ENCODE results near the gene MAML3. TPM values are rescaled to one million over a fixed set of nuclear protein-coding genes. Genes with fewer than 3 reads are reported as not detected.

The MAML3 gene
- total and polyA plus RNA-seq, 2 of the 13 experiments (the other 11 are each of a cell fraction or from before 2014, with no cell fraction given) = 0.05 to 0.13 TPM

DNA sequence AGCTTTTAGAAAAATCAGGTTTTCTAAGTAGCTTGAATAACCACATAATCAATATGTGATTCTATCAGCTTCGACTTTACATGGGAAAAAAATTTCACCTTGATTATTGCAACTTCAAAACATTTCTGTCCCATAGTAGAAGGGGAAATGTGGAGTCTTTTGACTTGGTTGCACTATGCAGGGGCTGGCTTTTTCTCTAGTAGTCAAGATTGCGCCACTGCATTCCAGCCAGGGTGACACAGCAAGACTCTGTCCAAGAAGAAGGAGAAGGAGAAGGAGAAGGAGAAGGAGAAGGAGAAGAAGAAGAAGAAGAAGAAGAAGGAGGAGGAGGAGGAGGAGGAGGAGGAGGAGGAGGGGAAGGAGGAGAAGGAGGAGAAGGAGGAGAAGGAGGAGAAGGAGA lies 84.9 kb downstream of the MAML3 start (continued):
- TF ChIP-seq, protein P1, sequence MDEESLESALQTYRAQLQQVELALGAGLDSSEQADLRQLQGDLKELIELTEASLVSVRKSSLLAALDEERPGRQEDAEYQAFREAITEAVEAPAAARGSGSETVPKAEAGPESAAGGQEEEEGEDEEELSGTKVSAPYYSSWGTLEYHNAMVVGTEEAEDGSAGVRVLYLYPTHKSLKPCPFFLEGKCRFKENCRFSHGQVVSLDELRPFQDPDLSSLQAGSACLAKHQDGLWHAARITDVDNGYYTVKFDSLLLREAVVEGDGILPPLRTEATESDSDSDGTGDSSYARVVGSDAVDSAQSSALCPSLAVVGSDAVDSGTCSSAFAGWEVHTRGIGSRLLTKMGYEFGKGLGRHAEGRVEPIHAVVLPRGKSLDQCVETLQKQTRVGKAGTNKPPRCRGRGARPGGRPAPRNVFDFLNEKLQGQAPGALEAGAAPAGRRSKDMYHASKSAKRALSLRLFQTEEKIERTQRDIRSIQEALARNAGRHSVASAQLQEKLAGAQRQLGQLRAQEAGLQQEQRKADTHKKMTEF (CRISPR knock-in tag; IDR thresholded peaks at IDR 0.05) = no peak

DNA sequence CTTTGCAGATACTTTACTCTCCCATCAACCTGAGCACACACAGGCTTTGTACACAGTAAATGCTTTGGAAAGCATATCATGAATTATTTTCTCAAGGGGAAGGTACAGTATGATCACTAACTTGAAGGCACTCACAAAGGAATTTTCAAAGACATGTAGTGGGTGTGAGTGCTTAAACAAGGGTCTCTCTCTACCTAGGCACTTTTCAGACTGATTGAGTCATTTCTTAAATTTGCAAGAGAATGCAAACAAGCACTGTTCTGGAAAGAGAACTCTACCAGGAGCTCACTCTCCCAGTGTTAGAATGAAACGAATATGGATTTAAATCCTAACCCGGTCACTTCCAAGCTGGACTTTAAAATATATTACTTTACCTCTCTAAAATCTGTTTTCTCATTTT lies 85.7 kb downstream of the MAML3 start:
- WGBS (ENCODE audit: low lambda C conversion rate) = 21% methylated on average over 2 of the region's 2 CpGs
- no peaks in the 10 kb centered on the region for H3K79me2 ChIP-seq (ENCODE audit: insufficient read depth, low read length)
- FAIRE-seq (no peak), DNase-seq (ENCODE audit: low spot score) (no peak), ATAC-seq (no peak)
- H2AFZ ChIP-seq (ENCODE audit: low read length) = no peak overlapping the region
- BruUV-seq (replicated peaks) = no TSS peak
- no peaks in the 10 kb centered on the region for H3K4me1 ChIP-seq (ENCODE audit: insufficient read depth, low read length)
- intact Hi-C loops (cut with micrococcal nuclease; ENCODE audit: unreplicated experiment) (no loop called here), in situ Hi-C loops (cut with HindIII; ENCODE audit: extremely low pct_ligation_motif_present, low pct_unique_long_range_greater_than_20kb) (no loop called here)
- POLR2A ChIA-PET = no interaction called here
- H3K4me2 ChIP-seq (ENCODE audit: low read depth, low read length) = no peak overlapping the region
- TF ChIP-seq ARHGAP35 (CRISPR knock-in tag; IDR thresholded peaks at IDR 0.05; ENCODE audit: borderline replicate concordance) (no peak), ZNF264 (CRISPR knock-in tag; IDR thresholded peaks at IDR 0.05) (no peak), RBM39 (IDR thresholded peaks at IDR 0.05; ENCODE audit: low read depth, low read length, poor library complexity, severe bottlenecking) (no peak), RAD21 (CRISPR knock-in tag; IDR thresholded peaks at IDR 0.05) (no peak), ZNF367 (CRISPR knock-in tag; IDR thresholded peaks at IDR 0.05; ENCODE audit: borderline replicate concordance) (no peak), ZFYVE20 (CRISPR knock-in tag; IDR thresholded peaks at IDR 0.05; ENCODE audit: borderline replicate concordance, low read depth) (no peak), ZKSCAN8 (CRISPR knock-in tag; IDR thresholded peaks at IDR 0.05; ENCODE audit: borderline replicate concordance) (no peak), HNRNPL (IDR thresholded peaks at IDR 0.05; ENCODE audit: low read depth, low read length) (no peak), MED8 (CRISPR knock-in tag; IDR thresholded peaks at IDR 0.05; ENCODE audit: insufficient replicate concordance) (no peak), TOPORS (CRISPR knock-in tag; IDR thresholded peaks at IDR 0.05) (no peak), ESRRA (CRISPR knock-in tag; IDR thresholded peaks at IDR 0.05; ENCODE audit: low read depth) (no peak), ZNF337 (CRISPR knock-in tag; IDR thresholded peaks at IDR 0.05; ENCODE audit: borderline replicate concordance, low read depth) (no peak), TBP (CRISPR knock-in tag; IDR thresholded peaks at IDR 0.05) (no peak), KDM5A (IDR thresholded peaks at IDR 0.05; ENCODE audit: borderline replicate concordance, low read length) (no peak), FOXA1 (IDR thresholded peaks at IDR 0.05) (no peak), FOXA1 (CRISPR knock-in tag; IDR thresholded peaks at IDR 0.05) (no peak), NR1H2 (CRISPR knock-in tag; IDR thresholded peaks at IDR 0.05; ENCODE audit: borderline replicate concordance, low read depth) (no peak)
- TF ChIP-seq, protein P2, sequence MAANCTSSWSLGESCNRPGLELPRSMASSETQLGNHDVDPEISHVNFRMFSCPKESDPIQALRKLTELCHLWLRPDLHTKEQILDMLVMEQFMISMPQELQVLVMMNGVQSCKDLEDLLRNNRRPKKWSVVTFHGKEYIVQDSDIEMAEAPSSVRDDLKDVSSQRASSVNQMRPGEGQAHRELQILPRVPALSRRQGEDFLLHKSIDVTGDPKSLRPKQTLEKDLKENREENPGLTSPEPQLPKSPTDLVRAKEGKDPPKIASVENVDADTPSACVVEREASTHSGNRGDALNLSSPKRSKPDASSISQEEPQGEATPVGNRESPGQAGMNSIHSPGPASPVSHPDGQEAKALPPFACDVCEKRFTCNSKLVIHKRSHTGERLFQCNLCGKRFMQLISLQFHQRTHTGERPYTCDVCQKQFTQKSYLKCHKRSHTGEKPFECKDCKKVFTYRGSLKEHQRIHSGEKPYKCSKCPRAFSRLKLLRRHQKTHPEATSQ (CRISPR knock-in tag; IDR thresholded peaks at IDR 0.05; ENCODE audit: borderline replicate concordance) = no peak
- TF ChIP-seq, protein P3, sequence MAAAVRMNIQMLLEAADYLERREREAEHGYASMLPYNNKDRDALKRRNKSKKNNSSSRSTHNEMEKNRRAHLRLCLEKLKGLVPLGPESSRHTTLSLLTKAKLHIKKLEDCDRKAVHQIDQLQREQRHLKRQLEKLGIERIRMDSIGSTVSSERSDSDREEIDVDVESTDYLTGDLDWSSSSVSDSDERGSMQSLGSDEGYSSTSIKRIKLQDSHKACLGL (CRISPR knock-in tag; IDR thresholded peaks at IDR 0.05) = no peak
- TF ChIP-seq, protein P4, sequence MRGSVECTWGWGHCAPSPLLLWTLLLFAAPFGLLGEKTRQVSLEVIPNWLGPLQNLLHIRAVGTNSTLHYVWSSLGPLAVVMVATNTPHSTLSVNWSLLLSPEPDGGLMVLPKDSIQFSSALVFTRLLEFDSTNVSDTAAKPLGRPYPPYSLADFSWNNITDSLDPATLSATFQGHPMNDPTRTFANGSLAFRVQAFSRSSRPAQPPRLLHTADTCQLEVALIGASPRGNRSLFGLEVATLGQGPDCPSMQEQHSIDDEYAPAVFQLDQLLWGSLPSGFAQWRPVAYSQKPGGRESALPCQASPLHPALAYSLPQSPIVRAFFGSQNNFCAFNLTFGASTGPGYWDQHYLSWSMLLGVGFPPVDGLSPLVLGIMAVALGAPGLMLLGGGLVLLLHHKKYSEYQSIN (CRISPR knock-in tag; IDR thresholded peaks at IDR 0.05; ENCODE audit: borderline replicate concordance) = no peak
- H4K20me1 ChIP-seq (ENCODE audit: insufficient read depth, low read length) = no peaks in the 10 kb centered on the region
- H3K9me3 ChIP-seq (ENCODE audit: low read length) = no peaks in the 10 kb centered on the region
- no peak overlapping the region for H3K9ac ChIP-seq (ENCODE audit: insufficient read depth, low read depth, low read length)
- no peak overlapping the region for H3K27ac ChIP-seq (ENCODE audit: extremely low read length, insufficient read depth, low read length)
- CTCF ChIA-PET (ENCODE audit: low intra/inter-chr PET ratio, low total read pairs) = no interaction called here
- no peaks in the 10 kb centered on the region for H3K36me3 ChIP-seq (replicated peaks in 1 of 2; ENCODE audit: control insufficient read depth in 1 of 2, insufficient read depth in 2 of 2, low read length in 2 of 2)
- no peaks in the 10 kb centered on the region; a peak in 1 of 5 replicates for H3K27me3 ChIP-seq (ENCODE audit: control insufficient read depth in 1 of 2, insufficient read depth in 2 of 2, low read length in 2 of 2)
- H3K4me3 ChIP-seq (replicated peaks in 1 of 3; ENCODE audit: insufficient read depth in 1 of 3, low read depth in 2 of 3, low read length in 3 of 3) = no peak overlapping the region

Data from HepG2 (cell line).